HG02884 (cell line): ENCODE measurements around the gene ARFGAP3.
A peak's percentile ranks its signal among the peaks of the same experiment; 100 is the strongest.

Experiments
- ATAC-seq: cut with Tn5 transposase; IDR thresholded peaks from one replicate; pipeline ENCODE4 v1.9.1; 2021; ENCODE audit warnings: mild to moderate bottlenecking, moderate library complexity; ENCODE audit not compliant: unreplicated experiment

ARFGAP3 gene

GRCh38 chr22:42865536-42865935 lies 8.5 kb upstream of the ARFGAP3 start:
- no peak for ATAC-seq

GRCh38 chr22:42863349-42863961 lies 6.4 kb upstream of the ARFGAP3 start:
- no peak for ATAC-seq

GRCh38 chr22:42862045-42862734 lies 5.1 kb upstream of the ARFGAP3 start:
- ATAC-seq: no peak

- ATAC-seq: no peak
These were observed 3.9 kb upstream of the ARFGAP3 start for GRCh38 chr22:42860968-42861367.

GRCh38 chr22:42857845-42858481 lies 890 bp upstream of the ARFGAP3 start:
- no peak for ATAC-seq

- ATAC-seq: peak; percentile 21
These were observed 751 bp downstream of the ARFGAP3 start for GRCh38 chr22:42856179-42856864.

- no peak for ATAC-seq
These were observed 1.4 kb downstream of the ARFGAP3 start for GRCh38 chr22:42855721-42856120.

- no peak for ATAC-seq
These were observed 1.9 kb downstream of the ARFGAP3 start for GRCh38 chr22:42855211-42855610.

- ATAC-seq: no peak
These were observed 8.0 kb downstream of the ARFGAP3 start for GRCh38 chr22:42848941-42849550.

GRCh38 chr22:42847110-42847509 lies 10.0 kb downstream of the ARFGAP3 start:
- ATAC-seq: no peak

GRCh38 chr22:42844756-42845155 lies 12.3 kb downstream of the ARFGAP3 start:
- ATAC-seq: no peak

GRCh38 chr22:42842658-42843370 lies 14.3 kb downstream of the ARFGAP3 start:
- no peak for ATAC-seq

GRCh38 chr22:42841444-42841843 lies 15.6 kb downstream of the ARFGAP3 start:
- no peak for ATAC-seq

- no peak for ATAC-seq
These were observed 19.5 kb downstream of the ARFGAP3 start for GRCh38 chr22:42837556-42837955.

GRCh38 chr22:42836026-42836425 lies 21.0 kb downstream of the ARFGAP3 start:
- no peak for ATAC-seq

GRCh38 chr22:42834177-42834949 lies 22.7 kb downstream of the ARFGAP3 start:
- no peak for ATAC-seq

- no peak for ATAC-seq
These were observed 24.0 kb downstream of the ARFGAP3 start for GRCh38 chr22:42833104-42833503.

GRCh38 chr22:42831712-42832111 lies 25.4 kb downstream of the ARFGAP3 start:
- ATAC-seq: no peak

- ATAC-seq: no peak
These were observed 26.9 kb downstream of the ARFGAP3 start for GRCh38 chr22:42830161-42830560.

GRCh38 chr22:42829302-42829701 lies 27.8 kb downstream of the ARFGAP3 start:
- ATAC-seq: no peak
